ENCODE measurements around the gene ASS1. TPM values are rescaled to one million over a fixed set of nuclear protein-coding genes. Genes with fewer than 3 reads are reported as not detected.

The ASS1 gene
- total and polyA plus RNA-seq, 2 donors (not counting 1 experiment from before 2014, with no cell fraction given): 0.30 to 0.44 TPM

DNA sequence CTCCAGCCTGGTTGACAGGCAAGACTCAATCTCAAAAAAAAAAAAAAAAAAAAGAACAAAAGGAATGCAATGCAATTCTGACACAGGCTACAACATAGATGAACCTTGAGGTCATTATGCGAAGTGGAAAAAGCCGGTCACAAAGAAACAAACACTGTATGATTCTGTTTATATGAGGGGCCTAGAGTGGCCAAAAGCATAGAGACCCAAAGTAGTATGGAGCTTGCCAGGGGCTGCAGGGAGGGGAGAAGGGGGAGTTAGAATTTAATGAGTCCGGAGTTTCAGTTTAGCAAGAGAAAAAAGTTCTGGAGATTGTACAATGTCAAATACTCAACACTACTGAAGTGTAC is 33.2 kb upstream of the ASS1 start:
- Histone ChIP-seq H3K79me2 (ENCODE audit: control insufficient read depth, insufficient read depth, low read length) (no peaks in the 10 kb centered on the region), H3K4me1 (ENCODE audit: control insufficient read depth in 2 of 2, insufficient read depth in 2 of 2, low read length in 2 of 2) (no peaks in the 10 kb centered on the region), H4K20me1 (ENCODE audit: control insufficient read depth, insufficient read depth, low read length, poor library complexity, severe bottlenecking) (no peaks in the 10 kb centered on the region), H3K9ac (ENCODE audit: low read length) (no peak overlapping the region), H2AFZ (ENCODE audit: insufficient read depth, low read depth, low read length, poor library complexity, severe bottlenecking) (no peak overlapping the region), H3K4me2 (replicated peaks; ENCODE audit: low read depth, low read length, poor library complexity, severe bottlenecking) (no peak overlapping the region), H3K27me3 (replicated peaks in 1 of 4; ENCODE audit: control extremely low read depth in 1 of 4, control insufficient read depth in 3 of 4, insufficient read depth in 4 of 4, low read length in 3 of 4) (no peaks in the 10 kb centered on the region), H3K4me3 (ENCODE audit: control extremely low read depth in 1 of 5, extremely low read depth in 1 of 5, insufficient read depth in 1 of 5, low read depth in 2 of 5, low read length in 4 of 5) (no peak overlapping the region), H3K36me3 (replicated peaks in 1 of 2; ENCODE audit: control extremely low read depth in 1 of 2, control insufficient read depth in 1 of 2, extremely low read depth in 1 of 2, insufficient read depth in 2 of 2, low read length in 1 of 2) (no peaks in the 10 kb centered on the region), H3K27ac (ENCODE audit: low read length in 2 of 2) (no peak overlapping the region), H3K9me3 (ENCODE audit: control extremely low read depth in 1 of 3, control insufficient read depth in 2 of 3, insufficient read depth in 1 of 3, low read length in 2 of 3) (peaks cover 0 to 4% (median 0%) of the 10 kb centered on the region in 3 donors)
- Mint-ChIP-seq H3K4me3 (no peak overlapping the region), H3K9me3 (ENCODE audit: insufficient read depth) (no peaks in the 10 kb centered on the region), H3K27ac (no peak overlapping the region), H3K27me3 (peaks cover 6% of the 10 kb centered on the region), H3K4me1 (no peaks in the 10 kb centered on the region)
- DNase-seq (no peak), ATAC-seq (ENCODE audit: low read depth) (no peak)
- intact Hi-C loops (cut with micrococcal nuclease): no loop called here
- 100% methylated on average over 2 of the region's 3 CpGs for WGBS (ENCODE audit: insufficient coverage)
- CTCF ChIA-PET: no interaction called here
- TF ChIP-seq, protein P1, sequence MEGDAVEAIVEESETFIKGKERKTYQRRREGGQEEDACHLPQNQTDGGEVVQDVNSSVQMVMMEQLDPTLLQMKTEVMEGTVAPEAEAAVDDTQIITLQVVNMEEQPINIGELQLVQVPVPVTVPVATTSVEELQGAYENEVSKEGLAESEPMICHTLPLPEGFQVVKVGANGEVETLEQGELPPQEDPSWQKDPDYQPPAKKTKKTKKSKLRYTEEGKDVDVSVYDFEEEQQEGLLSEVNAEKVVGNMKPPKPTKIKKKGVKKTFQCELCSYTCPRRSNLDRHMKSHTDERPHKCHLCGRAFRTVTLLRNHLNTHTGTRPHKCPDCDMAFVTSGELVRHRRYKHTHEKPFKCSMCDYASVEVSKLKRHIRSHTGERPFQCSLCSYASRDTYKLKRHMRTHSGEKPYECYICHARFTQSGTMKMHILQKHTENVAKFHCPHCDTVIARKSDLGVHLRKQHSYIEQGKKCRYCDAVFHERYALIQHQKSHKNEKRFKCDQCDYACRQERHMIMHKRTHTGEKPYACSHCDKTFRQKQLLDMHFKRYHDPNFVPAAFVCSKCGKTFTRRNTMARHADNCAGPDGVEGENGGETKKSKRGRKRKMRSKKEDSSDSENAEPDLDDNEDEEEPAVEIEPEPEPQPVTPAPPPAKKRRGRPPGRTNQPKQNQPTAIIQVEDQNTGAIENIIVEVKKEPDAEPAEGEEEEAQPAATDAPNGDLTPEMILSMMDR (IDR thresholded peaks at IDR 0.05): no peak
- no peak for TF ChIP-seq EZH2 (IDR thresholded peaks at IDR 0.05; ENCODE audit: borderline replicate concordance, insufficient read depth, low read depth, low read length, poor library complexity, severe bottlenecking)
- POLR2A ChIA-PET: no interaction called here

GRCh38 chr9:130414081-130414731 is 30.6 kb upstream of the ASS1 start:
- H3K4me1 Mint-ChIP-seq: no peaks in the 10 kb centered on the region
- no peak overlapping the region for H3K4me3 ChIP-seq (ENCODE audit: control extremely low read depth in 1 of 5, extremely low read depth in 1 of 5, insufficient read depth in 1 of 5, low read depth in 2 of 5, low read length in 4 of 5)
- H3K27me3 ChIP-seq (replicated peaks in 1 of 4; ENCODE audit: control extremely low read depth in 1 of 4, control insufficient read depth in 3 of 4, insufficient read depth in 4 of 4, low read length in 3 of 4): no peaks in the 10 kb centered on the region
- no peak overlapping the region for H3K9ac ChIP-seq (ENCODE audit: low read length)
- no peaks in the 10 kb centered on the region for H4K20me1 ChIP-seq (ENCODE audit: control insufficient read depth, insufficient read depth, low read length, poor library complexity, severe bottlenecking)
- H3K9me3 Mint-ChIP-seq (ENCODE audit: insufficient read depth): no peaks in the 10 kb centered on the region
- H3K36me3 ChIP-seq (replicated peaks in 1 of 2; ENCODE audit: control extremely low read depth in 1 of 2, control insufficient read depth in 1 of 2, extremely low read depth in 1 of 2, insufficient read depth in 2 of 2, low read length in 1 of 2): no peaks in the 10 kb centered on the region
- TF ChIP-seq, protein P1 (IDR thresholded peaks at IDR 0.05): no peak
- H3K79me2 ChIP-seq (ENCODE audit: control insufficient read depth, insufficient read depth, low read length): no peaks in the 10 kb centered on the region
- no peaks in the 10 kb centered on the region for H3K9me3 ChIP-seq (ENCODE audit: control extremely low read depth in 1 of 3, control insufficient read depth in 2 of 3, insufficient read depth in 1 of 3, low read length in 2 of 3)
- POLR2A ChIA-PET: interaction anchor here (0.6 kb wide), 1 partner anchor 139 kb away, joined by 3 read pairs; no protein-coding TSS in a partner anchor
- no peak for ATAC-seq (ENCODE audit: low read depth)
- 90% methylated on average over 10 of the region's 12 CpGs for WGBS (ENCODE audit: insufficient coverage)
- H3K27ac Mint-ChIP-seq: no peak overlapping the region
- CTCF ChIA-PET: interaction anchor here (0.7 kb wide), 1 partner anchor 61 kb away, joined by 3 read pairs; no protein-coding TSS in a partner anchor
- H3K4me2 ChIP-seq (replicated peaks; ENCODE audit: low read depth, low read length, poor library complexity, severe bottlenecking): no peak overlapping the region
- H2AFZ ChIP-seq (ENCODE audit: insufficient read depth, low read depth, low read length, poor library complexity, severe bottlenecking): no peak overlapping the region
- no peaks in the 10 kb centered on the region for H3K4me1 ChIP-seq (ENCODE audit: control insufficient read depth in 2 of 2, insufficient read depth in 2 of 2, low read length in 2 of 2)
- no peak overlapping the region for H3K4me3 Mint-ChIP-seq
- H3K27me3 Mint-ChIP-seq: peaks cover 8% of the 10 kb centered on the region
- no peak for DNase-seq
- no peak overlapping the region for H3K27ac ChIP-seq (ENCODE audit: low read length in 2 of 2)
- intact Hi-C loops (cut with micrococcal nuclease): no loop called here
